ENCODE measurements around the gene MS4A6A. TPM values are rescaled to one million over a fixed set of nuclear protein-coding genes. Genes with fewer than 3 reads are reported as not detected.

Gene MS4A6A
- total RNA-seq: 42.1 TPM
- long read RNA-seq, partial matches to known transcripts: 7 of 14 reads
- long read RNA-seq, other reads (novel, unspliced or antisense): 4 of 14 reads

- Histone ChIP-seq H3K4me3 (peak within 1 kb of the TSS; percentile 38), H3K27ac (replicated peaks) (peak within 1 kb of the TSS; percentile 53), H3K36me3 (no peaks in the 10 kb centered on the region), H3K9me3 (replicated peaks) (no peaks in the 10 kb centered on the region), H3K4me1 (no peaks in the 10 kb centered on the region), H3K27me3 (ENCODE audit: low read depth) (peaks cover 4% of the 10 kb centered on the region)
- DNase-seq: no peak
- intact Hi-C loops (cut with micrococcal nuclease): no loop called here
- TF ChIP-seq CTCF (IDR thresholded peaks at IDR 0.05; ENCODE audit: borderline replicate concordance): no peak
Measured at GRCh38 chr11:60182541-60183330, at the start of gene MS4A6A. MS4A6A (minus strand) TSS chr11:60183083; CDS start chr11:60181727, 1,356 bp downstream.

- no peak for TF ChIP-seq CTCF (IDR thresholded peaks at IDR 0.05; ENCODE audit: borderline replicate concordance)
- Histone ChIP-seq H3K4me1 (no peaks in the 10 kb centered on the region), H3K9me3 (replicated peaks) (peaks cover 6% of the 10 kb centered on the region), H3K27me3 (ENCODE audit: low read depth) (no peaks in the 10 kb centered on the region), H3K4me3 (no peak overlapping the region), H3K27ac (replicated peaks) (no peak overlapping the region), H3K36me3 (no peaks in the 10 kb centered on the region)
- DNase-seq: no peak
- intact Hi-C loops (cut with micrococcal nuclease): no loop called here
Measured at GRCh38 chr11:60230681-60231080, 47.8 kb upstream of the MS4A6A start.

- Histone ChIP-seq H3K9me3 (replicated peaks) (peaks cover 4% of the 10 kb centered on the region), H3K36me3 (no peaks in the 10 kb centered on the region), H3K27ac (replicated peaks) (no peak overlapping the region), H3K4me3 (no peak overlapping the region), H3K4me1 (no peaks in the 10 kb centered on the region), H3K27me3 (ENCODE audit: low read depth) (no peaks in the 10 kb centered on the region)
- no peak for DNase-seq
- intact Hi-C loops (cut with micrococcal nuclease): no loop called here
- TF ChIP-seq CTCF (IDR thresholded peaks at IDR 0.05; ENCODE audit: borderline replicate concordance): no peak
Measured at GRCh38 chr11:60222141-60222540, 39.3 kb upstream of the MS4A6A start.

GRCh38 chr11:60221692-60222091, 38.8 kb upstream of the MS4A6A start:
- no peaks in the 10 kb centered on the region for H3K27me3 ChIP-seq (ENCODE audit: low read depth)
- no peak for TF ChIP-seq CTCF (IDR thresholded peaks at IDR 0.05; ENCODE audit: borderline replicate concordance)
- H3K27ac ChIP-seq (replicated peaks): no peak overlapping the region
- no peaks in the 10 kb centered on the region for H3K36me3 ChIP-seq
- intact Hi-C loops (cut with micrococcal nuclease): no loop called here
- H3K4me1 ChIP-seq: no peaks in the 10 kb centered on the region
- no peak overlapping the region for H3K4me3 ChIP-seq
- H3K9me3 ChIP-seq (replicated peaks): no peaks in the 10 kb centered on the region
- no peak for DNase-seq

GRCh38 chr11:60221181-60221580, 38.3 kb upstream of the MS4A6A start:
- TF ChIP-seq CTCF (IDR thresholded peaks at IDR 0.05; ENCODE audit: borderline replicate concordance): no peak
- Histone ChIP-seq H3K36me3 (no peaks in the 10 kb centered on the region), H3K4me1 (no peaks in the 10 kb centered on the region), H3K9me3 (replicated peaks) (no peaks in the 10 kb centered on the region), H3K27me3 (ENCODE audit: low read depth) (no peaks in the 10 kb centered on the region), H3K27ac (replicated peaks) (no peak overlapping the region), H3K4me3 (no peak overlapping the region)
- intact Hi-C loops (cut with micrococcal nuclease): no loop called here
- no peak for DNase-seq

All from left ventricle myocardium inferior (tissue), 1 donor.